Esophagus muscularis mucosa (tissue), 4 donors: ENCODE data around the gene MAP3K20. TPM values are rescaled to one million over a fixed set of nuclear protein-coding genes. Genes with fewer than 3 reads are reported as not detected.
A peak's percentile ranks its signal among the peaks of the same experiment; 100 is the strongest.

Experiments
- DNase-seq: peaks from one replicate; pipeline ENCODE4 v3.0.0-alpha.2; 2017; ENCODE audit errors: extremely low spot score
- H3K27ac ChIP-seq, 4 donors: fragments of 200-600 bp; sonication (generic); replicated peaks in 1 of 4; 1 replicate in 3 of 4; 2 replicates in 1 of 4; pipeline ENCODE4 v1.5.1; 2016 to 2019; ENCODE audit warnings: mild to moderate bottlenecking in 1 of 4
- H3K27me3 ChIP-seq, 4 donors: fragments of 200-600 bp; sonication (generic); one replicate each; pipeline versions ENCODE4 v1.5.1 to v1.6.0; 2016 to 2019
- H3K36me3 ChIP-seq, 4 donors: fragments of 200-600 bp; sonication (generic); one replicate each; pipeline ENCODE4 v1.5.1; 2016 to 2019
- H3K4me1 ChIP-seq, 4 donors: fragments of 200-600 bp; sonication (generic); one replicate each; pipeline ENCODE4 v1.5.1; 2016 to 2019
- H3K4me3 ChIP-seq, 4 donors: fragments of 200-600 bp; sonication (generic); 1 replicate in 2 of 4; 2 replicates in 2 of 4; pipeline ENCODE4 v1.5.1; 2016 to 2019; ENCODE audit warnings: mild to moderate bottlenecking in 4 of 4, moderate library complexity in 1 of 4
- H3K9me3 ChIP-seq, 4 donors: fragments of 200-600 bp; sonication (generic); 1 replicate in 3 of 4; 2 replicates in 1 of 4; pipeline ENCODE4 v1.5.1; 2016 to 2019
- EP300 ChIP-seq: sonication (generic); formaldehyde crosslinking; IDR thresholded peaks from one replicate; pipeline ENCODE4 v1.6.1; 2017; ENCODE audit warnings: antibody characterized with exemption
- POLR2A ChIP-seq: fragments of 450-650 bp; IDR thresholded peaks from one replicate; pipeline ENCODE4 v1.6.1; 2017; ENCODE audit warnings: antibody characterized with exemption, moderate library complexity, mild to moderate bottlenecking, low read depth
- POLR2AphosphoS5 ChIP-seq, 2 donors: sonication (generic); formaldehyde crosslinking; IDR thresholded peaks; one replicate each; pipeline ENCODE4 v1.6.1; 2017; ENCODE audit warnings: antibody characterized with exemption in 2 of 2
- WGBS: methylation state at CpG from one replicate; pipeline ENCODE4 v1.1.5; 2018; 5-methylcytosine and 5-hydroxymethylcytosine counted together
- intact Hi-C: fragments of 100-400 bp; cut with DNase I; formaldehyde crosslinking; loops from one replicate; pipeline ENCODE4 v1.15.1; 2023
- total RNA-seq, 4 donors: library from RNA; depleted of rRNA; stranded (reverse); fragments of >200 nt; gene quantifications; one replicate each; pipeline versions ENCODE4 v1.1.0 to v1.2.1, GENCODE V29; 2016
- TF ChIP-seq, protein P1 (sequence below), 3 experiments: fragments of 200-600 bp in 2 of 3; fragments of 450-650 bp in 1 of 3; sonication (generic) in 2 of 3; IDR thresholded peaks; one replicate each; pipeline ENCODE4 v1.5.1; 2017 to 2019; ENCODE audit warnings: antibody characterized with exemption in 3 of 3, mild to moderate bottlenecking in 2 of 3, moderate library complexity in 1 of 3

The MAP3K20 gene
- total RNA-seq, 4 donors from 2014 or later: 238 to 335 (median 267) TPM

DNA sequence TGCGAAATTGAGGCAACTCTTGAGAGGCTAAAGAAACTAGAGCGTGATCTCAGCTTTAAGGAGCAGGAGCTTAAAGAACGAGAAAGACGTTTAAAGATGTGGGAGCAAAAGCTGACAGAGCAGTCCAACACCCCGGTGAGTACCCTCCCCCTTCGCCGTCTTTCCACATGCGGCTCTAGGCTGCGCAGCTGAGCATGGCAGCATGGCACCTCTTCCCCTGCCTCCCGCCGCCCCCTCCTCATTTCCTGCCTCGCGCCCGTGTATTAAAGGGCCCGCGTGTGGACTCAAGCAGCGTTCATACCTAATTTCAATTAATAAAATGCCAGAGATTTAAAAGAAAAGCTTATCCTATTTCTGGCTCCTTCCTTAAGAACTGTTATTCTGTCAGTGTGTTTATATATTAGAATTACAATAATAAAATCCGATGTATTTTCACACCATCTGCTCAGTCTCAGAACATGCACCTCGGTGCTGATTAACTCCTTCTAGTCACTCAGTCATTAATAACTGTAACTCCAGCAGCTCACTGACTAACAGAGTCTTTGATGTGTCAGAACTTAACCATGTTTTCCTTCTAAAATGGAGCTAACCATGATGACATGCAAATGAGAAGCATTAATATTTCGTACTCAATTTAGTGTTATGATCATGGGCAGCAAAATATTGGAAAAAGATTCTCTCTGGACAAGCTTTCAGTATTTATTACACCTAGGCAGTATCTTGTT, 141.6 kb downstream of the MAP3K20 start:
- Histone ChIP-seq H3K9me3 (no peaks in the 10 kb centered on the region), H3K36me3 (peaks cover 0 to 9% (median 4%) of the 10 kb centered on the region in 4 donors), H3K4me3 (peak overlapping the region; percentile 27 to 37 (median 30)), H3K27me3 (no peaks in the 10 kb centered on the region), H3K27ac (peak overlapping the region; percentile 75 to 82 (median 78)), H3K4me1 (peaks cover 20 to 79% (median 71%) of the 10 kb centered on the region in 4 donors)
- intact Hi-C loops: no loop called here
- WGBS: 47% methylated on average over 20 of the region's 20 CpGs
- DNase-seq: no peak
- no peak for TF ChIP-seq POLR2A
- TF ChIP-seq, protein P1, sequence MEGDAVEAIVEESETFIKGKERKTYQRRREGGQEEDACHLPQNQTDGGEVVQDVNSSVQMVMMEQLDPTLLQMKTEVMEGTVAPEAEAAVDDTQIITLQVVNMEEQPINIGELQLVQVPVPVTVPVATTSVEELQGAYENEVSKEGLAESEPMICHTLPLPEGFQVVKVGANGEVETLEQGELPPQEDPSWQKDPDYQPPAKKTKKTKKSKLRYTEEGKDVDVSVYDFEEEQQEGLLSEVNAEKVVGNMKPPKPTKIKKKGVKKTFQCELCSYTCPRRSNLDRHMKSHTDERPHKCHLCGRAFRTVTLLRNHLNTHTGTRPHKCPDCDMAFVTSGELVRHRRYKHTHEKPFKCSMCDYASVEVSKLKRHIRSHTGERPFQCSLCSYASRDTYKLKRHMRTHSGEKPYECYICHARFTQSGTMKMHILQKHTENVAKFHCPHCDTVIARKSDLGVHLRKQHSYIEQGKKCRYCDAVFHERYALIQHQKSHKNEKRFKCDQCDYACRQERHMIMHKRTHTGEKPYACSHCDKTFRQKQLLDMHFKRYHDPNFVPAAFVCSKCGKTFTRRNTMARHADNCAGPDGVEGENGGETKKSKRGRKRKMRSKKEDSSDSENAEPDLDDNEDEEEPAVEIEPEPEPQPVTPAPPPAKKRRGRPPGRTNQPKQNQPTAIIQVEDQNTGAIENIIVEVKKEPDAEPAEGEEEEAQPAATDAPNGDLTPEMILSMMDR (IDR thresholded peaks at IDR 0.05): no peak
- TF ChIP-seq POLR2AphosphoS5 (IDR thresholded peaks at IDR 0.05): no peak
- TF ChIP-seq EP300: no peak

DNA sequence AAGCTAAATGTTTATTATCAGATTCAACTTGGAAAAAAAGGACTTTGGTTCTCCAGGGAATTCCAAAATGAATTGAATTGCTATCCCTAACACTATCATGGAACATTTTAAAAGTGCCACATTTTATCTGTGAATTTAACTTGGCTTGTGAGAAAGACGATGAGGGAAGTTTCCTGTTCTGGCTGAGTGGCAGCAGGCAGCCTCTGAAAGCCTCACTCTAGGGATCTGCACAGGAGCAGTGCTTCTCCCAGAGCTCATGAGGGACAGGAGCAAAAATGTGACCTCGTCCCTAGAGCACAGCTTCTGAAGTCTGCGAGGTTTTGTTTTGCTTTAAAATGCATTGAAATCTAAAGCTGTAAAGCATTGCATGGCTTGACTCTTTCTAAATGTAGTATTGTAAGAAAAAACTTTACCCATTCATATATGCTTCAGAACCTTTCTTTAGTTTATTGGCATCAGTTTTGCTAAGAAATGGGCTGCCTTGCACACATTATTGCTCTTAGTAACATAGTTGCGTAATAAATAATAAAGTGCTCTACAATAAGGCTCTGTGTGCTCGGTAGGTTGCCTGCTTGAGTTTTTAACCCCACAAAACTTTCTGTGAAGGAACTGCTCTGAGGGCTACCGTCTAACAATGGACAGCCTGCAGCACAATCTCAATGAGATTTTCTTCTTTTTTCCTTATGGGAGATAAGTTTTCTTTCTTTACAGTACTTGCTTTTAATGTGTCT, 142.8 kb downstream of the MAP3K20 start:
- no peak for DNase-seq
- Histone ChIP-seq H3K27ac (peak overlapping the region; percentile 75 to 82 (median 78)), H3K4me3 (no peak overlapping the region), H3K27me3 (no peaks in the 10 kb centered on the region), H3K36me3 (peaks cover 0 to 9% (median 4%) of the 10 kb centered on the region in 4 donors), H3K9me3 (no peaks in the 10 kb centered on the region), H3K4me1 (peaks cover 20 to 74% (median 65%) of the 10 kb centered on the region in 4 donors)
- TF ChIP-seq, protein P1 (IDR thresholded peaks at IDR 0.05): no peak
- no peak for TF ChIP-seq POLR2A
- no peak for TF ChIP-seq EP300
- no peak for TF ChIP-seq POLR2AphosphoS5 (IDR thresholded peaks at IDR 0.05)
- WGBS: 24% methylated on average over 6 of the region's 6 CpGs
- intact Hi-C loops: no loop called here

DNA sequence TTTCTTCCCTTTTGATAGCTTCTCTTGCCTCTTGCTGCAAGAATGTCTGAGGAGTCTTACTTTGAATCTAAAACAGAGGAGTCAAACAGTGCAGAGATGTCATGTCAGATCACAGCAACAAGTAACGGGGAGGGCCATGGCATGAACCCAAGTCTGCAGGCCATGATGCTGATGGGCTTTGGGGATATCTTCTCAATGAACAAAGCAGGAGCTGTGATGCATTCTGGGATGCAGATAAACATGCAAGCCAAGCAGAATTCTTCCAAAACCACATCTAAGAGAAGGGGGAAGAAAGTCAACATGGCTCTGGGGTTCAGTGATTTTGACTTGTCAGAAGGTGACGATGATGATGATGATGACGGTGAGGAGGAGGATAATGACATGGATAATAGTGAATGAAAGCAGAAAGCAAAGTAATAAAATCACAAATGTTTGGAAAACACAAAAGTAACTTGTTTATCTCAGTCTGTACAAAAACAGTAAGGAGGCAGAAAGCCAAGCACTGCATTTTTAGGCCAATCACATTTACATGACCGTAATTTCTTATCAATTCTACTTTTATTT, 145.6 kb downstream of the MAP3K20 start:
- Histone ChIP-seq H3K4me3 (no peak overlapping the region), H3K27ac (no peak overlapping the region), H3K36me3 (peaks cover 0 to 9% (median 4%) of the 10 kb centered on the region in 4 donors), H3K27me3 (no peaks in the 10 kb centered on the region), H3K4me1 (peaks cover 15 to 54% (median 46%) of the 10 kb centered on the region in 4 donors), H3K9me3 (no peaks in the 10 kb centered on the region)
- TF ChIP-seq EP300 (no peak), POLR2A (no peak), POLR2AphosphoS5 (IDR thresholded peaks at IDR 0.05) (no peak)
- TF ChIP-seq, protein P1 (IDR thresholded peaks at IDR 0.05): no peak
- intact Hi-C loops: no loop called here
- 78% methylated on average over 4 of the region's 4 CpGs for WGBS
- no peak for DNase-seq

DNA sequence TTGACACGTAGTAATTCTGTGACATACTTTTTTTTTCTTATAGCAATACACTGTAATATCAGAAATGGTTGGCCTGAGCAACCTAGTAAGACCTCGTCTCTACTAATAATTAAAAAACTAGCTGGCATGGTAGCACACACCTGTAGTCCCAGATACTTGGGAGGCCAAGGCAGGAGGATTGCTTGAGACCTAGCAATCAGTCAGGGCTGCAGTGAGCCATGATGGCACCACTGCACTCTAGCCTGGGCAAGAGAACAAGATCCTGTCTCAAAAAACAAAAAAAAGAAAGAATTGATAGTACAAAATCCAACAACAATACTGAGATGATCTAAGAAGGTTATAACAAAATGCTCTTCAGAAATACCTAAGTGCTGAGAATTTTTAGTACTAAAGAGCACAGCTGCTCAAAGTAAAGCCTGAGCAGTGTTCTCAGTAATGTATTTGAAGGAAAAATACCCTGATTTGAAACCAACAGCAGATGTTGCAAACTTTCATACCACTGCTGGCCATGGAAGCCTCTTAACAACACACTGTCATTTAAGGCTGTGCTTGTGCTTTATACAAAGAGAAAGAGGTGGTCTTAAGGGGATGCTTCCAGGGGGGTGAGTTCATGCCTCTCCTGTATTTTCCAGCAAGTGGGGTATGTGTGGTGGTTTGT, 146.4 kb downstream of the MAP3K20 start:
- H3K27ac ChIP-seq: no peak overlapping the region
- no peaks in the 10 kb centered on the region for H3K27me3 ChIP-seq
- 79% methylated on average over 2 of the region's 2 CpGs for WGBS
- intact Hi-C loops: no loop called here
- DNase-seq: no peak
- peaks cover 0 to 9% (median 4%) of the 10 kb centered on the region in 4 donors for H3K36me3 ChIP-seq
- H3K4me3 ChIP-seq: no peak overlapping the region
- H3K9me3 ChIP-seq: no peaks in the 10 kb centered on the region
- peaks cover 15 to 48% (median 43%) of the 10 kb centered on the region in 4 donors for H3K4me1 ChIP-seq
- TF ChIP-seq POLR2AphosphoS5 (IDR thresholded peaks at IDR 0.05): no peak
- TF ChIP-seq, protein P1 (IDR thresholded peaks at IDR 0.05): no peak
- no peak for TF ChIP-seq EP300
- no peak for TF ChIP-seq POLR2A
